Effector memory CD8-positive, alpha-beta T cell (primary cell): ENCODE results near the gene SCN5A.
A peak's percentile ranks its signal among the peaks of the same experiment; 100 is the strongest.

Source experiments
- ATAC-seq: fragments of 150-1000 bp; cut with Tn5 transposase; replicated peaks from 2 replicates; pipeline ENCODE4 v1.10.0; 2021; ENCODE audit warnings: mild to moderate bottlenecking, moderate library complexity
- DNase-seq, 3 experiments: peaks; one replicate each; pipeline ENCODE4 v3.0.0; 2021
- H3K27ac Mint-ChIP-seq, 2 donors: one replicate each; pipeline ENCODE4 v1.8.0; 2022; ENCODE audit warnings: mild to moderate bottlenecking in 2 of 2, mixed read lengths in 2 of 2, moderate library complexity in 2 of 2
- H3K27me3 Mint-ChIP-seq, 2 donors: one replicate each; pipeline ENCODE4 v1.8.0; 2022; ENCODE audit warnings: mixed read lengths in 2 of 2
- H3K36me3 Mint-ChIP-seq: one replicate; pipeline ENCODE4 v1.8.0; 2022; ENCODE audit warnings: mild to moderate bottlenecking, moderate library complexity, mixed read lengths; ENCODE audit not compliant: insufficient read depth
- H3K4me1 Mint-ChIP-seq, 2 donors: one replicate each; pipeline ENCODE4 v1.8.0; 2022; ENCODE audit warnings: low read depth in 2 of 2, mixed read lengths in 2 of 2
- H3K4me3 Mint-ChIP-seq, 2 donors: one replicate each; pipeline ENCODE4 v1.8.0; 2022; ENCODE audit warnings: mild to moderate bottlenecking in 2 of 2, mixed read lengths in 2 of 2, moderate library complexity in 2 of 2
- H3K9me3 Mint-ChIP-seq, 2 donors: one replicate each; pipeline ENCODE4 v1.8.0; 2022; ENCODE audit warnings: mixed read lengths in 2 of 2

The SCN5A gene

GRCh38 chr3:38644016-38644661, 5.3 kb downstream of the SCN5A start:
- no peak overlapping the region for H3K4me3 Mint-ChIP-seq
- ATAC-seq (no peak), DNase-seq (no peak)
- H3K9me3 Mint-ChIP-seq = no peaks in the 10 kb centered on the region
- H3K36me3 Mint-ChIP-seq = no peaks in the 10 kb centered on the region
- H3K4me1 Mint-ChIP-seq = peaks cover 0 to 5% of the 10 kb centered on the region in 2 donors
- no peak overlapping the region for H3K27ac Mint-ChIP-seq
- H3K27me3 Mint-ChIP-seq = peaks cover 10 to 12% of the 10 kb centered on the region in 2 donors

- no peak overlapping the region for H3K27ac Mint-ChIP-seq
- peaks cover 10 to 14% of the 10 kb centered on the region in 2 donors for H3K27me3 Mint-ChIP-seq
- peaks cover 0 to 2% of the 10 kb centered on the region in 2 donors for H3K4me1 Mint-ChIP-seq
- H3K36me3 Mint-ChIP-seq = no peaks in the 10 kb centered on the region
- ATAC-seq (no peak), DNase-seq (no peak)
- H3K9me3 Mint-ChIP-seq = no peaks in the 10 kb centered on the region
- H3K4me3 Mint-ChIP-seq = no peak overlapping the region
Measured at GRCh38 chr3:38643592-38643991, 5.9 kb downstream of the SCN5A start.

GRCh38 chr3:38643090-38643489, 6.4 kb downstream of the SCN5A start:
- Mint-ChIP-seq H3K27me3 (peaks cover 10 to 19% of the 10 kb centered on the region in 2 donors), H3K4me3 (no peak overlapping the region), H3K4me1 (no peaks in the 10 kb centered on the region), H3K36me3 (no peaks in the 10 kb centered on the region), H3K9me3 (no peaks in the 10 kb centered on the region), H3K27ac (no peak overlapping the region)
- no peak for ATAC-seq
- DNase-seq = no peak

GRCh38 chr3:38641461-38642110, 7.9 kb downstream of the SCN5A start:
- DNase-seq (no peak), ATAC-seq (no peak)
- no peaks in the 10 kb centered on the region for H3K9me3 Mint-ChIP-seq
- no peaks in the 10 kb centered on the region for H3K4me1 Mint-ChIP-seq
- no peak overlapping the region for H3K4me3 Mint-ChIP-seq
- no peak overlapping the region for H3K27ac Mint-ChIP-seq
- H3K27me3 Mint-ChIP-seq = peaks cover 10 to 33% of the 10 kb centered on the region in 2 donors
- H3K36me3 Mint-ChIP-seq = no peaks in the 10 kb centered on the region

GRCh38 chr3:38640661-38641452, 8.6 kb downstream of the SCN5A start:
- no peaks in the 10 kb centered on the region for H3K9me3 Mint-ChIP-seq
- DNase-seq (no peak), ATAC-seq (no peak)
- peaks cover 2% of the 10 kb centered on the region for H3K36me3 Mint-ChIP-seq
- H3K27ac Mint-ChIP-seq = no peak overlapping the region
- H3K4me1 Mint-ChIP-seq = no peaks in the 10 kb centered on the region
- H3K27me3 Mint-ChIP-seq = peaks cover 10 to 33% of the 10 kb centered on the region in 2 donors
- H3K4me3 Mint-ChIP-seq = no peak overlapping the region

GRCh38 chr3:38638354-38638753, 11.1 kb downstream of the SCN5A start:
- no peak for ATAC-seq
- no peak overlapping the region for H3K4me3 Mint-ChIP-seq

GRCh38 chr3:38637906-38638305, 11.6 kb downstream of the SCN5A start:
- no peak overlapping the region for H3K4me3 Mint-ChIP-seq
- DNase-seq = no peak
- peaks cover 16 to 46% of the 10 kb centered on the region in 2 donors for H3K27me3 Mint-ChIP-seq
- no peaks in the 10 kb centered on the region for H3K9me3 Mint-ChIP-seq
- H3K4me1 Mint-ChIP-seq = peaks cover 0 to 7% of the 10 kb centered on the region in 2 donors
- ATAC-seq = no peak
- peak overlapping the region in 1 of 2 donors; percentile 38 for H3K27ac Mint-ChIP-seq
- H3K36me3 Mint-ChIP-seq = peaks cover 6% of the 10 kb centered on the region

More at GRCh38 chr3:38638354-38638753, 11.1 kb downstream of the SCN5A start:
- DNase-seq = no peak
- Mint-ChIP-seq H3K27ac (peak overlapping the region in 1 of 2 donors; percentile 38), H3K9me3 (no peaks in the 10 kb centered on the region), H3K27me3 (peaks cover 17 to 44% of the 10 kb centered on the region in 2 donors), H3K36me3 (peaks cover 6% of the 10 kb centered on the region), H3K4me1 (peaks cover 0 to 7% of the 10 kb centered on the region in 2 donors)

- Mint-ChIP-seq H3K36me3 (peaks cover 6% of the 10 kb centered on the region), H3K27me3 (peaks cover 20 to 46% of the 10 kb centered on the region in 2 donors), H3K27ac (no peak overlapping the region), H3K4me3 (no peak overlapping the region), H3K4me1 (peaks cover 0 to 7% of the 10 kb centered on the region in 2 donors), H3K9me3 (no peaks in the 10 kb centered on the region)
- DNase-seq (no peak), ATAC-seq (no peak)
Measured at GRCh38 chr3:38636881-38637280, 12.6 kb downstream of the SCN5A start.

- no peak overlapping the region for H3K27ac Mint-ChIP-seq
- DNase-seq (no peak), ATAC-seq (no peak)
- no peak overlapping the region for H3K4me3 Mint-ChIP-seq
- peaks cover 6% of the 10 kb centered on the region for H3K36me3 Mint-ChIP-seq
- no peaks in the 10 kb centered on the region for H3K9me3 Mint-ChIP-seq
- H3K4me1 Mint-ChIP-seq = peaks cover 0 to 7% of the 10 kb centered on the region in 2 donors
- peaks cover 20 to 49% of the 10 kb centered on the region in 2 donors for H3K27me3 Mint-ChIP-seq
Measured at GRCh38 chr3:38636464-38636863, 13.0 kb downstream of the SCN5A start.

- peaks cover 20 to 67% of the 10 kb centered on the region in 2 donors for H3K27me3 Mint-ChIP-seq
- H3K36me3 Mint-ChIP-seq = peaks cover 6% of the 10 kb centered on the region
- H3K9me3 Mint-ChIP-seq = no peaks in the 10 kb centered on the region
- peaks cover 0 to 7% of the 10 kb centered on the region in 2 donors for H3K4me1 Mint-ChIP-seq
- no peak for DNase-seq
- H3K27ac Mint-ChIP-seq = no peak overlapping the region
- ATAC-seq = no peak
- H3K4me3 Mint-ChIP-seq = no peak overlapping the region
Measured at GRCh38 chr3:38634111-38634510, 15.4 kb downstream of the SCN5A start.

- H3K27me3 Mint-ChIP-seq = peaks cover 20 to 59% of the 10 kb centered on the region in 2 donors
- ATAC-seq = no peak
- peaks cover 0 to 7% of the 10 kb centered on the region in 2 donors for H3K4me1 Mint-ChIP-seq
- no peaks in the 10 kb centered on the region for H3K9me3 Mint-ChIP-seq
- H3K27ac Mint-ChIP-seq = no peak overlapping the region
- H3K36me3 Mint-ChIP-seq = peaks cover 6% of the 10 kb centered on the region
- no peak overlapping the region for H3K4me3 Mint-ChIP-seq
- DNase-seq = no peak
Measured at GRCh38 chr3:38632989-38633388, 16.5 kb downstream of the SCN5A start.

- Mint-ChIP-seq H3K36me3 (peaks cover 4% of the 10 kb centered on the region), H3K27ac (no peak overlapping the region), H3K27me3 (peaks cover 20 to 45% of the 10 kb centered on the region in 2 donors), H3K9me3 (no peaks in the 10 kb centered on the region), H3K4me3 (no peak overlapping the region), H3K4me1 (peaks cover 0 to 7% of the 10 kb centered on the region in 2 donors)
- no peak for DNase-seq
- ATAC-seq = no peak
Measured at GRCh38 chr3:38630606-38631005, 18.9 kb downstream of the SCN5A start.

GRCh38 chr3:38630070-38630469, 19.4 kb downstream of the SCN5A start:
- H3K4me3 Mint-ChIP-seq = no peak overlapping the region
- H3K27ac Mint-ChIP-seq = no peak overlapping the region
- peaks cover 4% of the 10 kb centered on the region for H3K36me3 Mint-ChIP-seq

More at GRCh38 chr3:38630070-38630469, 19.4 kb downstream of the SCN5A start:
- no peak for ATAC-seq
- peaks cover 0 to 7% of the 10 kb centered on the region in 2 donors for H3K4me1 Mint-ChIP-seq
- H3K27me3 Mint-ChIP-seq = peaks cover 20 to 45% of the 10 kb centered on the region in 2 donors
- no peaks in the 10 kb centered on the region for H3K9me3 Mint-ChIP-seq
- no peak for DNase-seq
